ENCODE data around the gene ZNF503.

The ZNF503 gene

GRCh38 chr10:75397496-75398199 is 3.9 kb downstream of the ZNF503 start:
- no peak overlapping the region for H2BK5ac ChIP-seq (ENCODE audit: low read length)
- H3K9me3 ChIP-seq (replicated peaks in 1 of 2; ENCODE audit: control insufficient read depth in 2 of 2, insufficient read depth in 1 of 2, low read depth in 1 of 2, low read length in 2 of 2): peaks cover 0 to 2% of the 10 kb centered on the region in 2 donors
- H3K9ac ChIP-seq (ENCODE audit: low read depth, low read length, poor library complexity): no peak overlapping the region
- H2BK15ac ChIP-seq (ENCODE audit: low read length): no peak overlapping the region
- H2BK120ac ChIP-seq (ENCODE audit: low read depth, low read length): no peak overlapping the region
- no peak overlapping the region for H2AFZ ChIP-seq (ENCODE audit: low read length)
- H3K18ac ChIP-seq (ENCODE audit: low read length): peak overlapping the region; percentile 85
- peaks cover 0 to 24% of the 10 kb centered on the region in 2 donors for H3K36me3 ChIP-seq (replicated peaks in 1 of 2; ENCODE audit: control insufficient read depth in 2 of 2, insufficient read depth in 2 of 2, low read length in 2 of 2)
- peaks cover 20% of the 10 kb centered on the region for H3K79me1 ChIP-seq (ENCODE audit: low read depth, low read length)
- H3K27ac ChIP-seq (replicated peaks; ENCODE audit: low read length): no peak overlapping the region
- no peak overlapping the region for H4K8ac ChIP-seq (ENCODE audit: low read depth, low read length)
- H3K23ac ChIP-seq (ENCODE audit: low read depth, low read length, poor library complexity): no peak overlapping the region
- H3K27me3 ChIP-seq (ENCODE audit: control insufficient read depth in 3 of 3, insufficient read depth in 3 of 3, low read depth in 1 of 3, low read length in 3 of 3): peaks cover 0 to 50% (median 16%) of the 10 kb centered on the region in 3 experiments
- WGBS, 2 donors (ENCODE audit: extremely low coverage in 2 of 2, insufficient read length in 2 of 2, insufficient replicate concordance in 1 of 2): no CpG with 5 or more reads among the region's 19 CpGs
- H2BK12ac ChIP-seq (ENCODE audit: low read length): no peak overlapping the region
- H4K91ac ChIP-seq (ENCODE audit: low read depth, low read length, poor library complexity): no peak overlapping the region
- no peak overlapping the region for H3K4me3 ChIP-seq (ENCODE audit: low read length in 2 of 2)
- H3K4ac ChIP-seq (ENCODE audit: low read length): no peak overlapping the region
- H2AK5ac ChIP-seq (ENCODE audit: low read depth, low read length): peak overlapping the region; percentile 9
- no peak overlapping the region for H3K14ac ChIP-seq (ENCODE audit: low read length)
- H3K4me2 ChIP-seq (ENCODE audit: insufficient read depth, low read length, poor library complexity, severe bottlenecking): peak overlapping the region; percentile 96
- DNase-seq (ENCODE audit: low spot score): peak; percentile 20
- peaks cover 4 to 13% of the 10 kb centered on the region in 2 donors for H3K4me1 ChIP-seq (ENCODE audit: control insufficient read depth in 2 of 2, insufficient read depth in 1 of 2, low read depth in 1 of 2, low read length in 2 of 2)

- no peak overlapping the region for H3K9ac ChIP-seq (ENCODE audit: low read depth, low read length, poor library complexity)
- H3K9me3 ChIP-seq (replicated peaks in 1 of 2; ENCODE audit: control insufficient read depth in 2 of 2, insufficient read depth in 1 of 2, low read depth in 1 of 2, low read length in 2 of 2): peaks cover 0 to 2% of the 10 kb centered on the region in 2 donors
- DNase-seq (ENCODE audit: low spot score): peak; percentile 38
- peaks cover 20% of the 10 kb centered on the region for H3K79me1 ChIP-seq (ENCODE audit: low read depth, low read length)
- no CpG with 5 or more reads among the region's 71 CpGs for WGBS, 2 donors (ENCODE audit: extremely low coverage in 2 of 2, insufficient read length in 2 of 2, insufficient replicate concordance in 1 of 2)
- peaks cover 0 to 50% (median 16%) of the 10 kb centered on the region in 3 experiments for H3K27me3 ChIP-seq (ENCODE audit: control insufficient read depth in 3 of 3, insufficient read depth in 3 of 3, low read depth in 1 of 3, low read length in 3 of 3)
- no peak overlapping the region for H3K23ac ChIP-seq (ENCODE audit: low read depth, low read length, poor library complexity)
- no peak overlapping the region for H3K4ac ChIP-seq (ENCODE audit: low read length)
- H2BK15ac ChIP-seq (ENCODE audit: low read length): peak overlapping the region; percentile 83
- peak overlapping the region; percentile 39 for H2BK5ac ChIP-seq (ENCODE audit: low read length)
- H4K91ac ChIP-seq (ENCODE audit: low read depth, low read length, poor library complexity): no peak overlapping the region
- no peak overlapping the region for H2BK12ac ChIP-seq (ENCODE audit: low read length)
- H3K4me2 ChIP-seq (ENCODE audit: insufficient read depth, low read length, poor library complexity, severe bottlenecking): peak overlapping the region; percentile 96
- H2AFZ ChIP-seq (ENCODE audit: low read length): no peak overlapping the region
- H2AK5ac ChIP-seq (ENCODE audit: low read depth, low read length): peak overlapping the region; percentile 54
- H3K36me3 ChIP-seq (replicated peaks in 1 of 2; ENCODE audit: control insufficient read depth in 2 of 2, insufficient read depth in 2 of 2, low read length in 2 of 2): peaks cover 0 to 24% of the 10 kb centered on the region in 2 donors
- peak overlapping the region; percentile 93 for H3K18ac ChIP-seq (ENCODE audit: low read length)
- H3K4me1 ChIP-seq (ENCODE audit: control insufficient read depth in 2 of 2, insufficient read depth in 1 of 2, low read depth in 1 of 2, low read length in 2 of 2): peaks cover 4 to 13% of the 10 kb centered on the region in 2 donors
- no peak overlapping the region for H4K8ac ChIP-seq (ENCODE audit: low read depth, low read length)
- H3K27ac ChIP-seq (replicated peaks; ENCODE audit: low read length): no peak overlapping the region
- peak overlapping the region; percentile 87 for H2BK120ac ChIP-seq (ENCODE audit: low read depth, low read length)
- H3K4me3 ChIP-seq (ENCODE audit: low read length in 2 of 2): peak overlapping the region in 1 of 2 donors; percentile 69
- H3K14ac ChIP-seq (ENCODE audit: low read length): no peak overlapping the region
Observed at GRCh38 chr10:75396631-75397495, 4.7 kb downstream of the ZNF503 start.

GRCh38 chr10:75395932-75396630 is 5.5 kb downstream of the ZNF503 start:
- Histone ChIP-seq H3K27me3 (ENCODE audit: control insufficient read depth in 3 of 3, insufficient read depth in 3 of 3, low read depth in 1 of 3, low read length in 3 of 3) (peaks cover 0 to 50% (median 16%) of the 10 kb centered on the region in 3 experiments), H3K4me1 (ENCODE audit: control insufficient read depth in 2 of 2, insufficient read depth in 1 of 2, low read depth in 1 of 2, low read length in 2 of 2) (peaks cover 4 to 13% of the 10 kb centered on the region in 2 donors), H3K79me1 (ENCODE audit: low read depth, low read length) (peaks cover 18% of the 10 kb centered on the region), H2BK12ac (ENCODE audit: low read length) (no peak overlapping the region), H4K91ac (ENCODE audit: low read depth, low read length, poor library complexity) (no peak overlapping the region), H2BK5ac (ENCODE audit: low read length) (peak overlapping the region; percentile 1), H2BK15ac (ENCODE audit: low read length) (peak overlapping the region; percentile 83), H4K8ac (ENCODE audit: low read depth, low read length) (no peak overlapping the region), H2BK120ac (ENCODE audit: low read depth, low read length) (peak overlapping the region; percentile 87), H2AK5ac (ENCODE audit: low read depth, low read length) (peak overlapping the region; percentile 54), H3K18ac (ENCODE audit: low read length) (peak overlapping the region; percentile 93), H3K9me3 (replicated peaks in 1 of 2; ENCODE audit: control insufficient read depth in 2 of 2, insufficient read depth in 1 of 2, low read depth in 1 of 2, low read length in 2 of 2) (peaks cover 0 to 2% of the 10 kb centered on the region in 2 donors), H2AFZ (ENCODE audit: low read length) (no peak overlapping the region), H3K36me3 (replicated peaks in 1 of 2; ENCODE audit: control insufficient read depth in 2 of 2, insufficient read depth in 2 of 2, low read length in 2 of 2) (peaks cover 0 to 24% of the 10 kb centered on the region in 2 donors), H3K9ac (ENCODE audit: low read depth, low read length, poor library complexity) (peak overlapping the region; percentile 66), H3K4ac (ENCODE audit: low read length) (no peak overlapping the region), H3K27ac (replicated peaks; ENCODE audit: low read length) (no peak overlapping the region), H3K14ac (ENCODE audit: low read length) (no peak overlapping the region), H3K4me3 (ENCODE audit: low read length in 2 of 2) (peak overlapping the region in 1 of 2 donors; percentile 69), H3K4me2 (ENCODE audit: insufficient read depth, low read length, poor library complexity, severe bottlenecking) (peak overlapping the region; percentile 96), H3K23ac (ENCODE audit: low read depth, low read length, poor library complexity) (peak overlapping the region; percentile 59)
- no CpG with 5 or more reads among the region's 65 CpGs for WGBS, 2 donors (ENCODE audit: extremely low coverage in 2 of 2, insufficient read length in 2 of 2, insufficient replicate concordance in 1 of 2)
- peak; percentile 38 for DNase-seq (ENCODE audit: low spot score)
